LHCN-M2 (cell line): ENCODE data around the gene OR5A1. TPM values are rescaled to one million over a fixed set of nuclear protein-coding genes. Genes with fewer than 3 reads are reported as not detected.
"Not testable (repeated sequence)": the region's sequence is repeated elsewhere in the genome, so short reads cannot be mapped to it uniquely, and the experiment has no call there.

Source experiments
- DNase-seq: peaks from one replicate; pipeline ENCODE4 v3.0.0-alpha.2; 2012; ENCODE audit warnings: low read depth
- polyA plus RNA-seq: library from polyadenylated mRNA; unstranded; fragments of >200 nt; gene quantifications from one replicate; pipeline ENCODE4 v1.2.1, GENCODE V29; 2012; ENCODE audit warnings: missing spikeins
- total RNA-seq: library from RNA; depleted of rRNA; stranded (reverse); fragments of >200 nt; gene quantifications from 2 replicates; pipeline ENCODE4 v1.2.3, GENCODE V29; 2014; rRNA removed

The OR5A1 gene
- not detected in 2 replicates for total RNA-seq
- polyA plus RNA-seq = not detected

GRCh38 chr11:59436169-59436568, at the start of gene OR5A1:
OR5A1 (plus strand) TSS chr11:59436469; CDS start chr11:59443169, 6,700 bp downstream.
- no peak for DNase-seq

- no peak for DNase-seq
These were observed 42.1 kb upstream of the OR5A1 start for GRCh38 chr11:59394186-59394585.

- no peak for DNase-seq
These were observed 35.6 kb upstream of the OR5A1 start for GRCh38 chr11:59400461-59401261.

- DNase-seq = no peak
These were observed 35.1 kb upstream of the OR5A1 start for GRCh38 chr11:59401262-59401552.

- DNase-seq = peak; percentile 3
These were observed 32.7 kb upstream of the OR5A1 start for GRCh38 chr11:59403546-59403945.

- DNase-seq = no peak
These were observed 22.6 kb upstream of the OR5A1 start for GRCh38 chr11:59413646-59414045.

- DNase-seq = no peak
These were observed 21.2 kb upstream of the OR5A1 start for GRCh38 chr11:59415111-59415510.

GRCh38 chr11:59416613-59417012, 19.7 kb upstream of the OR5A1 start:
- DNase-seq = no peak

GRCh38 chr11:59417023-59417422, 19.2 kb upstream of the OR5A1 start:
- DNase-seq = no peak

GRCh38 chr11:59418156-59418555, 18.1 kb upstream of the OR5A1 start:
- DNase-seq = no peak

- no peak for DNase-seq
These were observed 12.4 kb upstream of the OR5A1 start for GRCh38 chr11:59423835-59424234.

- DNase-seq = no peak
These were observed 11.1 kb upstream of the OR5A1 start for GRCh38 chr11:59425131-59425530.

- DNase-seq = no peak
These were observed 9.8 kb upstream of the OR5A1 start, which contains the start of gene OR5A2 for GRCh38 chr11:59426361-59427067. OR5A2 (minus strand) TSS chr11:59426413; CDS start chr11:59422953, 3,460 bp downstream.

GRCh38 chr11:59427068-59427382, 9.2 kb upstream of the OR5A1 start:
- no peak for DNase-seq

GRCh38 chr11:59429924-59430516, 6.2 kb upstream of the OR5A1 start:
- DNase-seq = peak; percentile 27

- DNase-seq = peak; percentile 5
These were observed 1.5 kb downstream of the OR5A1 start for GRCh38 chr11:59437770-59438169.

- not testable (repeated sequence) for DNase-seq
These were observed 9.4 kb downstream of the OR5A1 start for GRCh38 chr11:59445624-59446023.

GRCh38 chr11:59448484-59448883, 12.2 kb downstream of the OR5A1 start:
- no peak for DNase-seq

- no peak for DNase-seq
These were observed 20.4 kb downstream of the OR5A1 start, which contains the start of gene OR4D6 for GRCh38 chr11:59456661-59457060. OR4D6 (plus strand) TSS chr11:59456961; CDS start chr11:59456961, 0 bp downstream.

- no peak for DNase-seq
These were observed 23.6 kb downstream of the OR5A1 start for GRCh38 chr11:59459916-59460315.

- DNase-seq = peak; percentile 3
These were observed 26.9 kb downstream of the OR5A1 start for GRCh38 chr11:59463190-59463641.

GRCh38 chr11:59473015-59473414, 36.7 kb downstream of the OR5A1 start, which contains the start of gene OR4D10:
OR4D10 (plus strand) TSS chr11:59473315; CDS start chr11:59477430, 4,115 bp downstream.
- no peak for DNase-seq
